ENCODE measurements around the gene TMEM86A. TPM values are rescaled to one million over a fixed set of nuclear protein-coding genes. Genes with fewer than 3 reads are reported as not detected.
A peak's percentile ranks its signal among the peaks of the same experiment; 100 is the strongest.

TMEM86A gene
- total RNA-seq, 1 donor from 2014 or later: 7.9 TPM

DNA sequence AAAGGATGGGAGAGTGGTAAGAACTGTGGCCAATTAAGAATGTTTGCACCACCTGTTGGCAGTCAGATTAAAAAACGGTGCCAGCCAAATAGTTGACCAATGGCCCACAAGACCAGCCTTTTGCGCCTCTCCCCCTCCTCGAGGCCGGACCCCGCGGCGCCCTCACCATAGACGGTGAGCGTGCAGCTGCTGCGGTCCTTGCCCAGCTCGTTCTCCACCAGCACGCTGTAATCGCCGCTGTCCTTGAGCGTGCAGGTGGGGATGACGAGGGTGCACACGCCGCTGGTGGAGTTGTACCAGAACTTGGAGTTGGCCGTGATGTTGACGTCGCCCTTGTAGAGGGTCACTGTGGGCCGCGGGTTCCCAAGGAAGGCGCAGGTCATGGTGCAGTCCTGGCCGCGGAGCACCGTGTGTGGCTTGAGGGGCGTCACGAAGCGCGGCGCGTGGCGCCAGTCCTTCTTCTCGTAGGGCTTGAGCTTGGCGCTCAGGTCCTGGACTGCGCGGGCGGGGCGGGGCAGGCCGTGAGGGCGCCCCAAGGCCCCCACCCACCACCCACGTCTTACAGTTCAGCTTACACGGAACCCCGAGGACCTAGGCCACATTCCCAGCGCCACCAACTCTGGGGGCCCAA, 7.2 kb downstream of the TMEM86A start:
- Mint-ChIP-seq H3K27me3 (peaks cover 15% of the 10 kb centered on the region), H3K36me3 (ENCODE audit: insufficient read depth) (peaks cover 2% of the 10 kb centered on the region), H3K9me3 (ENCODE audit: low read depth) (no peaks in the 10 kb centered on the region), H3K4me3 (ENCODE audit: low read depth) (peak overlapping the region; percentile 65), H3K4me1 (ENCODE audit: low read depth) (peaks cover 5% of the 10 kb centered on the region), H3K27ac (no peak overlapping the region)
- no peak for DNase-seq (ENCODE audit: low spot score, unreplicated experiment)
- TF ChIP-seq, protein P1, sequence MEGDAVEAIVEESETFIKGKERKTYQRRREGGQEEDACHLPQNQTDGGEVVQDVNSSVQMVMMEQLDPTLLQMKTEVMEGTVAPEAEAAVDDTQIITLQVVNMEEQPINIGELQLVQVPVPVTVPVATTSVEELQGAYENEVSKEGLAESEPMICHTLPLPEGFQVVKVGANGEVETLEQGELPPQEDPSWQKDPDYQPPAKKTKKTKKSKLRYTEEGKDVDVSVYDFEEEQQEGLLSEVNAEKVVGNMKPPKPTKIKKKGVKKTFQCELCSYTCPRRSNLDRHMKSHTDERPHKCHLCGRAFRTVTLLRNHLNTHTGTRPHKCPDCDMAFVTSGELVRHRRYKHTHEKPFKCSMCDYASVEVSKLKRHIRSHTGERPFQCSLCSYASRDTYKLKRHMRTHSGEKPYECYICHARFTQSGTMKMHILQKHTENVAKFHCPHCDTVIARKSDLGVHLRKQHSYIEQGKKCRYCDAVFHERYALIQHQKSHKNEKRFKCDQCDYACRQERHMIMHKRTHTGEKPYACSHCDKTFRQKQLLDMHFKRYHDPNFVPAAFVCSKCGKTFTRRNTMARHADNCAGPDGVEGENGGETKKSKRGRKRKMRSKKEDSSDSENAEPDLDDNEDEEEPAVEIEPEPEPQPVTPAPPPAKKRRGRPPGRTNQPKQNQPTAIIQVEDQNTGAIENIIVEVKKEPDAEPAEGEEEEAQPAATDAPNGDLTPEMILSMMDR (IDR thresholded peaks at IDR 0.05; ENCODE audit: unreplicated experiment): no peak

- Mint-ChIP-seq H3K9me3 (ENCODE audit: low read depth) (no peaks in the 10 kb centered on the region), H3K27ac (peak overlapping the region; percentile 80), H3K4me1 (ENCODE audit: low read depth) (peaks cover 5% of the 10 kb centered on the region), H3K4me3 (ENCODE audit: low read depth) (peak overlapping the region; percentile 78), H3K27me3 (peaks cover 15% of the 10 kb centered on the region), H3K36me3 (ENCODE audit: insufficient read depth) (peaks cover 2% of the 10 kb centered on the region)
- no peak for DNase-seq (ENCODE audit: low spot score, unreplicated experiment)
- TF ChIP-seq, protein P1 (IDR thresholded peaks at IDR 0.05; ENCODE audit: unreplicated experiment): no peak
Observed at GRCh38 chr11:18706330-18707243, 8.0 kb downstream of the TMEM86A start.

- Mint-ChIP-seq H3K4me1 (ENCODE audit: low read depth) (peaks cover 5% of the 10 kb centered on the region), H3K4me3 (ENCODE audit: low read depth) (no peak overlapping the region), H3K36me3 (ENCODE audit: insufficient read depth) (peaks cover 2% of the 10 kb centered on the region), H3K9me3 (ENCODE audit: low read depth) (no peaks in the 10 kb centered on the region), H3K27ac (no peak overlapping the region), H3K27me3 (peaks cover 15% of the 10 kb centered on the region)
- DNase-seq (ENCODE audit: low spot score, unreplicated experiment): no peak
- TF ChIP-seq, protein P1 (IDR thresholded peaks at IDR 0.05; ENCODE audit: unreplicated experiment): no peak
Observed at GRCh38 chr11:18707811-18708340, 9.3 kb downstream of the TMEM86A start.

- TF ChIP-seq, protein P1 (IDR thresholded peaks at IDR 0.05; ENCODE audit: unreplicated experiment): no peak
Observed at GRCh38 chr11:18709414-18709813, 10.8 kb downstream of the TMEM86A start.

GRCh38 chr11:18710545-18710944, 12.0 kb downstream of the TMEM86A start:
- Mint-ChIP-seq H3K4me3 (ENCODE audit: low read depth) (no peak overlapping the region), H3K4me1 (ENCODE audit: low read depth) (peaks cover 3% of the 10 kb centered on the region), H3K36me3 (ENCODE audit: insufficient read depth) (no peaks in the 10 kb centered on the region), H3K27ac (no peak overlapping the region), H3K27me3 (peaks cover 19% of the 10 kb centered on the region), H3K9me3 (ENCODE audit: low read depth) (no peaks in the 10 kb centered on the region)
- DNase-seq (ENCODE audit: low spot score, unreplicated experiment): no peak
- TF ChIP-seq, protein P1 (IDR thresholded peaks at IDR 0.05; ENCODE audit: unreplicated experiment): no peak

More at GRCh38 chr11:18709414-18709813, 10.8 kb downstream of the TMEM86A start:
- no peak for DNase-seq (ENCODE audit: low spot score, unreplicated experiment)
- H3K27me3 Mint-ChIP-seq: peaks cover 15% of the 10 kb centered on the region
- peaks cover 5% of the 10 kb centered on the region for H3K4me1 Mint-ChIP-seq (ENCODE audit: low read depth)
- H3K27ac Mint-ChIP-seq: no peak overlapping the region
- H3K9me3 Mint-ChIP-seq (ENCODE audit: low read depth): no peaks in the 10 kb centered on the region
- no peaks in the 10 kb centered on the region for H3K36me3 Mint-ChIP-seq (ENCODE audit: insufficient read depth)
- H3K4me3 Mint-ChIP-seq (ENCODE audit: low read depth): no peak overlapping the region
